ENCODE measurements around the gene NEO1.

DNA sequence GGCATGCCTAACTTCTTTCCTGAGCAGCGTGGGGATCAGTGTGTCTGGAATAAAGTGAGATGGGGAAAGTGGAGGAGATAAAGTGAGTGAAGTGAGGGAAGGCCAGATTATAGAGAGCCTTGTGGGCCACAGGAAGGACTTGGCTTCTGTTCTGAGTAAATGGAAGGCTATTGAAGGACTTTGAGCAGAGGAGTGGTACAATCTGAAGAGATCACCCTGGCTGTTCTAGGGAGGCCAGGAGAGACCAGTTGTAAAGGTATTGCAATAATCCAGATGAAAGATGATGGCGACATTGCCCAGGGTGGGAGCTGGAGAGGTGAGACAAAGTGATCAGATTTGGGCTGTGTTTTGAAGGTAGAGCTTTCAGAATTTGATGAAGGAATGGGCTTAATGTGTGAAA lies 46.8 kb upstream of the NEO1 start:
- TF ChIP-seq POLR2A (IDR thresholded peaks at IDR 0.05), result no peak
- no peak for TF ChIP-seq EP300 (IDR thresholded peaks at IDR 0.05)
- TF ChIP-seq POLR2AphosphoS5 (IDR thresholded peaks at IDR 0.05), result no peak
- TF ChIP-seq, protein P1, sequence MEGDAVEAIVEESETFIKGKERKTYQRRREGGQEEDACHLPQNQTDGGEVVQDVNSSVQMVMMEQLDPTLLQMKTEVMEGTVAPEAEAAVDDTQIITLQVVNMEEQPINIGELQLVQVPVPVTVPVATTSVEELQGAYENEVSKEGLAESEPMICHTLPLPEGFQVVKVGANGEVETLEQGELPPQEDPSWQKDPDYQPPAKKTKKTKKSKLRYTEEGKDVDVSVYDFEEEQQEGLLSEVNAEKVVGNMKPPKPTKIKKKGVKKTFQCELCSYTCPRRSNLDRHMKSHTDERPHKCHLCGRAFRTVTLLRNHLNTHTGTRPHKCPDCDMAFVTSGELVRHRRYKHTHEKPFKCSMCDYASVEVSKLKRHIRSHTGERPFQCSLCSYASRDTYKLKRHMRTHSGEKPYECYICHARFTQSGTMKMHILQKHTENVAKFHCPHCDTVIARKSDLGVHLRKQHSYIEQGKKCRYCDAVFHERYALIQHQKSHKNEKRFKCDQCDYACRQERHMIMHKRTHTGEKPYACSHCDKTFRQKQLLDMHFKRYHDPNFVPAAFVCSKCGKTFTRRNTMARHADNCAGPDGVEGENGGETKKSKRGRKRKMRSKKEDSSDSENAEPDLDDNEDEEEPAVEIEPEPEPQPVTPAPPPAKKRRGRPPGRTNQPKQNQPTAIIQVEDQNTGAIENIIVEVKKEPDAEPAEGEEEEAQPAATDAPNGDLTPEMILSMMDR (IDR thresholded peaks at IDR 0.05), result no peak
